ENCODE results near the gene NBAS.

DNA sequence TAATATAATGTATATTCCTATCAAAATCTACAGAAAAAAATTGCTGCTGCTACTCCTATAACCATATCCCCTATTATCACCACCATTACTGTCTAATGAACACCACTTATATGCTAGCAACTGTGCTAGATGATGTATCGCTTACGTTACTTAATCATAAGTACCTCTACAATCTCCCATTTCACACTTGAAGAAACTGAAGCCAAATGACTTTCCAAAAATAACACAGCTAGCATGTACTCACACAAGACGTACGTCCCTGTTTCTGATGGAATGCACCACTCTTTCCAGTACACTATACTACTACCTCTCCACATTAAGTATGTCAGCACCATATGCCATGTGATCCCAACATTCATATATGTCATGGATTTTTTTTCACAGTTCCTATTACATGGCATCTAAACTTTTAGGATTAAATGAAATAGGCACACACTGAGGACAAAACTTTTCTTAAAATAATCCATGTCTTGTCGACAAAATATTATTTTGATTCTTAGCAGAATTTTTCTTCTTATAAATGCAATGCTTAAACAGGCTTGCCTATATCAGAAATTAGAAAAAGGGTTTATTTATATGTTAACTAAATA, 112.8 kb downstream of the NBAS start:
- no peak for TF ChIP-seq CTCF (IDR thresholded peaks at IDR 0.05)
- no peak for TF ChIP-seq POLR2A (IDR thresholded peaks at IDR 0.05)
- TF ChIP-seq POLR2AphosphoS5 (IDR thresholded peaks at IDR 0.05; ENCODE audit: insufficient read depth in 1 of 2, low read depth in 1 of 2), result no peak
